CD4-positive, alpha-beta T cell (primary cell): ENCODE data around the gene FGF22. TPM values are rescaled to one million over a fixed set of nuclear protein-coding genes. Genes with fewer than 3 reads are reported as not detected.

Source experiments
- ATAC-seq: fragments of 200-7000 bp; cut with Tn5 transposase; one replicate; pipeline ENCODE4 v1.10.0; 2022; ENCODE audit warnings: mild to moderate bottlenecking; ENCODE audit not compliant: poor library complexity
- CTCF ChIA-PET: fragments of 350-600 bp; sonication (Branson Sonifier 250); formaldehyde crosslinking; loops from one replicate; lab custom pipeline; 2021; ENCODE audit warnings: antibody characterized with exemption, inconsistent platforms; lab: Charles Lee
- POLR2A ChIA-PET: fragments of 350-600 bp; sonication (Branson Sonifier 250); formaldehyde crosslinking; loops from one replicate; lab custom pipeline; 2021; ENCODE audit warnings: antibody characterized with exemption, inconsistent platforms; lab: Charles Lee
- DNase-seq, 14 experiments: peaks; one replicate each; pipeline ENCODE4 v3.0.0-alpha.2; 2013 to 2020; ENCODE audit warnings: mixed read lengths in 2 of 14
- H3K27ac ChIP-seq, 2 donors: one replicate each; pipeline versions ENCODE4 v1.5.1 to v1.7.0; 2013; ENCODE audit warnings: low read length in 2 of 2, low read depth in 1 of 2, mild to moderate bottlenecking in 1 of 2
- H3K27me3 ChIP-seq, 2 experiments: 1 replicate in 1 of 2; 2 replicates in 1 of 2; pipeline versions ENCODE4 v1.6.1 to v1.7.0; 2013; ENCODE audit warnings: low read length in 2 of 2, control low read depth in 1 of 2, mild to moderate bottlenecking in 1 of 2, moderate library complexity in 1 of 2; ENCODE audit not compliant: insufficient read depth in 2 of 2, control insufficient read depth in 1 of 2
- H3K36me3 ChIP-seq: one replicate; pipeline ENCODE4 v1.6.1; 2013; ENCODE audit warnings: low read length, control low read depth; ENCODE audit not compliant: insufficient read depth
- H3K4me1 ChIP-seq: one replicate; pipeline ENCODE4 v1.6.1; 2013; ENCODE audit warnings: low read length, control low read depth; ENCODE audit not compliant: insufficient read depth
- H3K4me3 ChIP-seq: one replicate; pipeline ENCODE4 v1.5.1; 2013; ENCODE audit warnings: mild to moderate bottlenecking, low read length, moderate library complexity
- H3K9me3 ChIP-seq, 2 experiments: 1 replicate in 1 of 2; 2 replicates in 1 of 2; pipeline versions ENCODE4 v1.6.1 to v1.7.0; 2013; ENCODE audit warnings: low read length in 2 of 2, mild to moderate bottlenecking in 2 of 2, control low read depth in 1 of 2, moderate library complexity in 1 of 2; ENCODE audit not compliant: control insufficient read depth in 1 of 2, insufficient read depth in 1 of 2
- H3K27ac Mint-ChIP-seq: one replicate; pipeline ENCODE4 v1.8.0; 2020; ENCODE audit warnings: mixed read lengths
- H3K27me3 Mint-ChIP-seq: one replicate; pipeline ENCODE4 v1.8.0; 2021; ENCODE audit warnings: mixed read lengths
- H3K36me3 Mint-ChIP-seq: one replicate; pipeline ENCODE4 v1.8.0; 2021; ENCODE audit warnings: low read depth, mixed read lengths
- H3K4me1 Mint-ChIP-seq: one replicate; pipeline ENCODE4 v1.8.0; 2021; ENCODE audit warnings: low read depth, mixed read lengths
- H3K4me3 Mint-ChIP-seq: one replicate; pipeline ENCODE4 v1.8.0; 2020; ENCODE audit warnings: mild to moderate bottlenecking, mixed read lengths
- H3K9me3 Mint-ChIP-seq: one replicate; pipeline ENCODE4 v1.8.0; 2020; ENCODE audit warnings: mixed read lengths
- intact Hi-C, 2 experiments: fragments of 100-400 bp; cut with DNase I in 1 of 2; cut with micrococcal nuclease in 1 of 2; formaldehyde crosslinking; loops; one replicate each; pipeline versions ENCODE4 v1.15.1 to v1.9.0; 2023 to 2025; cut with DNase I, micrococcal nuclease
- total RNA-seq, 174 experiments: library from RNA in 2 of 174; stranded (reverse) in 2 of 174; gene quantifications; one replicate each; pipeline ENCODE4 v1.2.3 and lab custom pipeline; 2021 to 2026
- TF ChIP-seq, protein P1 (sequence below): fragments of 200-600 bp; IDR thresholded peaks from one replicate; pipeline ENCODE4 v1.8.0; 2022; ENCODE audit warnings: antibody characterized with exemption, mild to moderate bottlenecking

Gene FGF22
- total RNA-seq, 2 experiments from 2014 or later: 0.42 to 0.49 TPM

DNA sequence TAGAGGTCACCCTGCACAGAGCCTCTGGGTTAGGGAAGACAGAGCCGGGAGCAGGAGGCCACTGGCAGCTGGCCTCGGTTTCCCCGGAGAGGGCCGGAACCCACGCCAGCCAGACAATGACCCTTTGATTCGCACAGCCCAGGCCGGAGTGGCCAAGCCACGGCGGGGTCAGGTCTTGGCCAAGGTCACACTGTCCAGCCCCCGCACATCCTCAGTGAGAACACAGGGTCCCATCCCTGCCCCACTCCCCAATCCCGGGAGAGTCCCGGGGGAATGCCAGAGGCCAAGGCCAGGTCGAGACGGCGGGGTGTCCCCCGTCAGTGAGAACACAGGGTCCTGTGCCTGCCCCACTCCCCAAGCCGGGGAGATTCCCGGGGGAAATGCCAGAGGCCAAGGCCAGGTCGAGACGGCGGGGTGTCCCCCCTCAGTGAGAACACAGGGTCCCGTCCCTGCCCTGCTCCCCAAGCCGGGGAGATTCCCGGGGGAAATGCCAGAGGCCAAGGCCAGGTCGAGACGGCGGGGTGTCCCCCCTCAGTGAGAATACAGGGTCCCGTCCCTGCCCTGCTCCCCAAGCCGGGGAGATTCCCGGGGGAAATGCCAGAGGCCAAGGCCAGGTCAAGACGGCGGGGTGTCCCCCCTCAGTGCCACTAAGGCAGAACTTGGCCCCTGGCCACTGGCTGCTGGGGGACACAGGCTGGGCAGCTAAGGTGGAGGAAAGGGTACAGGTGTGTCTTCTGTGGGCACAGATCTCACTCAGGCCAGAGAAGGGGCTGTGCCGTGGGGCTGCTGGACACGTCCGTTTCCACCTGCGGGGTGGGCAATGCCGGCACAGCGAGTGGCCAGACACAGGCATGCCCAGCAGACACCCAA is 34.8 kb downstream of the FGF22 start:
- Histone ChIP-seq H3K27ac (no peak overlapping the region), H3K9me3 (peaks cover 0 to 17% of the 10 kb centered on the region in 2 experiments), H3K4me1 (peaks cover 26% of the 10 kb centered on the region), H3K36me3 (no peaks in the 10 kb centered on the region), H3K27me3 (peaks cover 27 to 35% of the 10 kb centered on the region in 2 experiments), H3K4me3 (no peak overlapping the region)
- Mint-ChIP-seq H3K4me3 (no peak overlapping the region), H3K27ac (no peak overlapping the region), H3K9me3 (no peaks in the 10 kb centered on the region), H3K36me3 (no peaks in the 10 kb centered on the region), H3K4me1 (peaks cover 5% of the 10 kb centered on the region), H3K27me3 (peaks cover 20% of the 10 kb centered on the region)
- POLR2A ChIA-PET: no interaction called here
- TF ChIP-seq, protein P1, sequence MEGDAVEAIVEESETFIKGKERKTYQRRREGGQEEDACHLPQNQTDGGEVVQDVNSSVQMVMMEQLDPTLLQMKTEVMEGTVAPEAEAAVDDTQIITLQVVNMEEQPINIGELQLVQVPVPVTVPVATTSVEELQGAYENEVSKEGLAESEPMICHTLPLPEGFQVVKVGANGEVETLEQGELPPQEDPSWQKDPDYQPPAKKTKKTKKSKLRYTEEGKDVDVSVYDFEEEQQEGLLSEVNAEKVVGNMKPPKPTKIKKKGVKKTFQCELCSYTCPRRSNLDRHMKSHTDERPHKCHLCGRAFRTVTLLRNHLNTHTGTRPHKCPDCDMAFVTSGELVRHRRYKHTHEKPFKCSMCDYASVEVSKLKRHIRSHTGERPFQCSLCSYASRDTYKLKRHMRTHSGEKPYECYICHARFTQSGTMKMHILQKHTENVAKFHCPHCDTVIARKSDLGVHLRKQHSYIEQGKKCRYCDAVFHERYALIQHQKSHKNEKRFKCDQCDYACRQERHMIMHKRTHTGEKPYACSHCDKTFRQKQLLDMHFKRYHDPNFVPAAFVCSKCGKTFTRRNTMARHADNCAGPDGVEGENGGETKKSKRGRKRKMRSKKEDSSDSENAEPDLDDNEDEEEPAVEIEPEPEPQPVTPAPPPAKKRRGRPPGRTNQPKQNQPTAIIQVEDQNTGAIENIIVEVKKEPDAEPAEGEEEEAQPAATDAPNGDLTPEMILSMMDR: no peak
- ATAC-seq: no peak
- CTCF ChIA-PET: no interaction called here
- intact Hi-C loops: no loop called here
- DNase-seq: no peak

DNA sequence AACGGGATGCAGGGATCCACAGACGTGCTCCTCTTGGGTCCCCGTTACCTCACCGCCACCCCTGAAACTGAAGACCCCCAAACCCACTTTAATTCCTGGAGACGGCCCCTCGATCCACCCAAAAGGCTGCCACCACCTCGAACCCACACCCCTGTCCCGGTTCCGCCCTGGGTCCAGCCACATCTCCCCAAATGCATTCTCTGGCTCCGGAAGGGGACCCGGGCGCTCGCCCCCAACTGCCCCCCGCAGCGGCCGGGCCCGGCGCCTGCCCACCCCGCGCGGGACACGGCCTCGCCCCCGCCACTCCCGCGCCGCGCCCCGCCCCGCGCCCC is 36.3 kb downstream of the FGF22 start:
- Mint-ChIP-seq H3K4me3 (no peak overlapping the region), H3K27ac (no peak overlapping the region), H3K9me3 (no peaks in the 10 kb centered on the region), H3K4me1 (peaks cover 5% of the 10 kb centered on the region), H3K36me3 (no peaks in the 10 kb centered on the region), H3K27me3 (peaks cover 20% of the 10 kb centered on the region)
- ATAC-seq (no peak), DNase-seq (no peak)
- ChIA-PET CTCF (no interaction called here), POLR2A (no interaction called here)
- no peak overlapping the region for H3K27ac ChIP-seq
- no peaks in the 10 kb centered on the region for H3K36me3 ChIP-seq
- peaks cover 32% of the 10 kb centered on the region for H3K4me1 ChIP-seq
- H3K4me3 ChIP-seq: no peak overlapping the region
- H3K27me3 ChIP-seq: peaks cover 27 to 32% of the 10 kb centered on the region in 2 experiments
- TF ChIP-seq, protein P1: no peak
- intact Hi-C loops: no loop called here
- H3K9me3 ChIP-seq: peaks cover 0 to 17% of the 10 kb centered on the region in 2 experiments

- TF ChIP-seq, protein P1: no peak
- Histone ChIP-seq H3K9me3 (peaks cover 0 to 21% of the 10 kb centered on the region in 2 experiments), H3K4me3 (no peak within 1 kb of the TSS), H3K27me3 (peaks cover 27 to 32% of the 10 kb centered on the region in 2 experiments), H3K36me3 (no peaks in the 10 kb centered on the region), H3K27ac (no peak within 1 kb of the TSS), H3K4me1 (peaks cover 37% of the 10 kb centered on the region)
- Mint-ChIP-seq H3K9me3 (no peaks in the 10 kb centered on the region), H3K36me3 (no peaks in the 10 kb centered on the region), H3K4me3 (peak within 1 kb of the TSS; percentile 63), H3K4me1 (peaks cover 5% of the 10 kb centered on the region), H3K27me3 (peaks cover 20% of the 10 kb centered on the region), H3K27ac (no peak within 1 kb of the TSS)
- ChIA-PET CTCF (interaction anchor here (1.3 kb wide), 1 partner anchor 92 kb away, joined by 3 read pairs; no protein-coding TSS in a partner anchor), POLR2A (no interaction called here)
- DNase-seq: no peak
- no peak for ATAC-seq
- intact Hi-C loops: no loop called here
These were observed 36.8 kb downstream of the FGF22 start, which contains the start of gene FSTL3 for GRCh38 chr19:676339-677105. FSTL3 (plus strand) TSS chr19:676392; CDS start chr19:676424, 32 bp downstream.
